Kidney epithelial cell (primary cell): ENCODE results near the gene LYAR. TPM values are rescaled to one million over a fixed set of nuclear protein-coding genes. Genes with fewer than 3 reads are reported as not detected.
"Not testable (repeated sequence)": the region's sequence is repeated elsewhere in the genome, so short reads cannot be mapped to it uniquely, and the experiment has no call there.

Experiments used
- DNase-seq: peaks from one replicate; pipeline ENCODE4 v3.0.0-alpha.2; 2010; ENCODE audit warnings: low read depth
- H3K27me3 ChIP-seq: 2 replicates; pipeline ENCODE4 v1.6.0; 2011; ENCODE audit warnings: low read length; ENCODE audit not compliant: control insufficient read depth, insufficient read depth
- H3K36me3 ChIP-seq: 2 replicates; pipeline ENCODE4 v1.5.1; 2011; ENCODE audit warnings: low read length; ENCODE audit not compliant: control insufficient read depth, insufficient read depth
- H3K4me3 ChIP-seq: 2 replicates; pipeline ENCODE4 v1.5.1; 2011; ENCODE audit warnings: low read depth, mild to moderate bottlenecking, control low read depth, low read length
- CTCF ChIP-seq: IDR thresholded peaks from 2 replicates; pipeline ENCODE4 v1.5.1; 2011; ENCODE audit warnings: mild to moderate bottlenecking, moderate library complexity, low read length, control low read depth, inconsistent platforms; ENCODE audit not compliant: insufficient read depth, poor library complexity, severe bottlenecking
- total RNA-seq: library from RNA; depleted of rRNA; stranded (reverse); fragments of >200 nt; gene quantifications from 2 replicates; pipeline ENCODE4 v1.2.3, GENCODE V29; 2015

LYAR gene
- total RNA-seq, 1 donor from 2014 or later: 21.0 TPM

GRCh38 chr4:4268776-4269175, 21.2 kb downstream of the LYAR start:
- Histone ChIP-seq H3K36me3 (peaks cover 1% of the 10 kb centered on the region), H3K4me3 (no peak overlapping the region), H3K27me3 (no peaks in the 10 kb centered on the region)
- DNase-seq: no peak
- TF ChIP-seq CTCF: no peak

GRCh38 chr4:4267981-4268380, 22.0 kb downstream of the LYAR start:
- no peaks in the 10 kb centered on the region for H3K27me3 ChIP-seq
- H3K36me3 ChIP-seq: peaks cover 1% of the 10 kb centered on the region
- H3K4me3 ChIP-seq: no peak overlapping the region
- TF ChIP-seq CTCF: no peak
- DNase-seq: no peak

- TF ChIP-seq CTCF: peak; percentile 34
- Histone ChIP-seq H3K4me3 (no peak overlapping the region), H3K27me3 (no peaks in the 10 kb centered on the region), H3K36me3 (no peaks in the 10 kb centered on the region)
- no peak for DNase-seq
Measured at GRCh38 chr4:4260185-4260751, 29.7 kb downstream of the LYAR start.

GRCh38 chr4:4259484-4260100, 30.4 kb downstream of the LYAR start:
- Histone ChIP-seq H3K4me3 (no peak overlapping the region), H3K27me3 (no peaks in the 10 kb centered on the region), H3K36me3 (no peaks in the 10 kb centered on the region)
- no peak for TF ChIP-seq CTCF
- no peak for DNase-seq

GRCh38 chr4:4257705-4258104, 32.2 kb downstream of the LYAR start:
- H3K27me3 ChIP-seq, DNase-seq, H3K36me3 ChIP-seq, H3K4me3 ChIP-seq: not testable (repeated sequence)

GRCh38 chr4:4256799-4257198, 33.2 kb downstream of the LYAR start:
- no peak for DNase-seq

More at GRCh38 chr4:4256799-4257198, 33.2 kb downstream of the LYAR start:
- H3K36me3 ChIP-seq: no peaks in the 10 kb centered on the region
- H3K4me3 ChIP-seq: no peak overlapping the region
- no peaks in the 10 kb centered on the region for H3K27me3 ChIP-seq
- TF ChIP-seq CTCF: no peak
